HCT116 (cell line): Measurements from ENCODE around the gene FFAR3.

Source experiments
- CEBPB ChIP-seq: IDR thresholded peaks from 2 replicates; pipeline ENCODE4 v1.6.1; 2012; ENCODE audit warnings: low read depth
- ELF1 ChIP-seq: IDR thresholded peaks from 2 replicates; pipeline ENCODE4 v1.6.1; 2012; ENCODE audit warnings: low read depth, borderline replicate concordance
- EZH2 ChIP-seq: fragments of 200-600 bp; sonication (generic); IDR thresholded peaks from 2 replicates; pipeline ENCODE4 v1.6.1; 2017; ENCODE audit warnings: antibody characterized with exemption, mixed run types
- EZH2phosphoT487 ChIP-seq: fragments of 200-600 bp; IDR thresholded peaks from 2 replicates; pipeline ENCODE4 v1.6.1; 2018; ENCODE audit warnings: antibody characterized with exemption, borderline replicate concordance
- FOSL1 ChIP-seq: IDR thresholded peaks from 2 replicates; pipeline ENCODE4 v1.6.1; 2012; ENCODE audit warnings: low read depth
- JUND ChIP-seq: IDR thresholded peaks from 2 replicates; pipeline ENCODE4 v1.6.1; 2012
- POLR2A ChIP-seq: IDR thresholded peaks from 2 replicates; pipeline ENCODE4 v1.7.0; 2011; ENCODE audit warnings: borderline replicate concordance; ENCODE audit not compliant: insufficient read depth, insufficient read length; ENCODE audit errors: extremely low read depth
- POLR2AphosphoS5 ChIP-seq: IDR thresholded peaks from 2 replicates; pipeline ENCODE4 v1.6.1; 2011; ENCODE audit warnings: mild to moderate bottlenecking, low read depth, low read length, moderate library complexity
- SIN3A ChIP-seq: IDR thresholded peaks from 2 replicates; pipeline ENCODE4 v1.6.1; 2012; ENCODE audit warnings: low read depth
- ZFX ChIP-seq: fragments of 450-650 bp; IDR thresholded peaks from 2 replicates; pipeline ENCODE4 v1.6.1; 2017
- TF ChIP-seq, protein P1 (sequence below), 3 experiments: fragments of 200-600 bp in 1 of 3; sonication (generic) in 1 of 3; IDR thresholded peaks in 2 of 3; conservative IDR thresholded peaks in 1 of 3; 2 replicates each; pipeline ENCODE4 v1.5.1; 2012 to 2017; ENCODE audit warnings: low read depth in 2 of 3, low read length in 2 of 3, antibody characterized with exemption in 1 of 3, borderline replicate concordance in 1 of 3, control low read depth in 1 of 3, mild to moderate bottlenecking in 1 of 3, mixed read lengths in 1 of 3, mixed run types in 1 of 3, moderate library complexity in 1 of 3; ENCODE audit not compliant: insufficient read depth in 1 of 3
- TF ChIP-seq, protein P2 (sequence below): IDR thresholded peaks from 2 replicates; pipeline ENCODE4 v1.6.1; 2012; ENCODE audit warnings: low read depth
- TF ChIP-seq, protein P3 (sequence below): IDR thresholded peaks from 2 replicates; pipeline ENCODE4 v1.6.1; 2012

DNA sequence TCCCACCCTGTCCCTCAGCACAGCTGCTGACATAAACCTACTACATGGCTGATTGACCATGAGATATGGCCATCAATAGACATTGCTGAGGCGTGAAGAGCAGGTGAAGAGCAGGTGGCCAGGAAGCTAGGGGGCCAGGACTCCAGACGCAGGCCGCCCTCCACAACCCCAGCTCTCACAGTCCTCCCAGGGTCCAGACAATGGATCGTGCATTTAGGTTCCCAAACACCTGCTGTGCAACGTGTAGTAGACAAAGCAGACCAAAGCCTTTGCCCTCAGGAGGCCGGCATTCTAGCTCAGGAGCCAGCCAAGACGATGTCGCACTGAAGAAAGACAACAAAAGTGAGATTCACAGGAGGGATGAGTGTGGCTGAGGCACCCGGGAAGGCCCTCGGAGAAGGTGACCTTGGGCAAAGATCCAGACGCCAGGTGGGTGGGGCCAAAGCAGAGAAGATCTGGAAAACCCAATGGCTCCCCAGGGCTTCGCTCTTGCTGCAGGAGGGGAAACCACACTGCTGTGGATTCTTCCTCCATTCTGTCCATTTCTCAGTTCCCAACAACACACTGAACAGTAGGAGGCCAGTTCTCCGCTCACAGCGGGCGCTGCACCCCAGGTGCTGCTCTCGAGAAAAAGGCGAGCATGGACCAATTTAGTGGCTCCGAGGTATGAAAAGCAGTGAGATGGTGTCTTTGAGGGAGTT lies 9.2 kb upstream of the FFAR3 start:
- no peak for TF ChIP-seq POLR2A
- TF ChIP-seq CEBPB = no peak
- TF ChIP-seq, protein P1, sequence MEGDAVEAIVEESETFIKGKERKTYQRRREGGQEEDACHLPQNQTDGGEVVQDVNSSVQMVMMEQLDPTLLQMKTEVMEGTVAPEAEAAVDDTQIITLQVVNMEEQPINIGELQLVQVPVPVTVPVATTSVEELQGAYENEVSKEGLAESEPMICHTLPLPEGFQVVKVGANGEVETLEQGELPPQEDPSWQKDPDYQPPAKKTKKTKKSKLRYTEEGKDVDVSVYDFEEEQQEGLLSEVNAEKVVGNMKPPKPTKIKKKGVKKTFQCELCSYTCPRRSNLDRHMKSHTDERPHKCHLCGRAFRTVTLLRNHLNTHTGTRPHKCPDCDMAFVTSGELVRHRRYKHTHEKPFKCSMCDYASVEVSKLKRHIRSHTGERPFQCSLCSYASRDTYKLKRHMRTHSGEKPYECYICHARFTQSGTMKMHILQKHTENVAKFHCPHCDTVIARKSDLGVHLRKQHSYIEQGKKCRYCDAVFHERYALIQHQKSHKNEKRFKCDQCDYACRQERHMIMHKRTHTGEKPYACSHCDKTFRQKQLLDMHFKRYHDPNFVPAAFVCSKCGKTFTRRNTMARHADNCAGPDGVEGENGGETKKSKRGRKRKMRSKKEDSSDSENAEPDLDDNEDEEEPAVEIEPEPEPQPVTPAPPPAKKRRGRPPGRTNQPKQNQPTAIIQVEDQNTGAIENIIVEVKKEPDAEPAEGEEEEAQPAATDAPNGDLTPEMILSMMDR (IDR thresholded peaks at IDR 0.05 in 2 of 3, conservative IDR thresholded peaks at IDR 0.05 in 1 of 3; ENCODE audit: borderline replicate concordance in 1 of 3, insufficient read depth in 1 of 3, low read depth in 2 of 3, low read length in 2 of 3) = no peak
- TF ChIP-seq, protein P2, sequence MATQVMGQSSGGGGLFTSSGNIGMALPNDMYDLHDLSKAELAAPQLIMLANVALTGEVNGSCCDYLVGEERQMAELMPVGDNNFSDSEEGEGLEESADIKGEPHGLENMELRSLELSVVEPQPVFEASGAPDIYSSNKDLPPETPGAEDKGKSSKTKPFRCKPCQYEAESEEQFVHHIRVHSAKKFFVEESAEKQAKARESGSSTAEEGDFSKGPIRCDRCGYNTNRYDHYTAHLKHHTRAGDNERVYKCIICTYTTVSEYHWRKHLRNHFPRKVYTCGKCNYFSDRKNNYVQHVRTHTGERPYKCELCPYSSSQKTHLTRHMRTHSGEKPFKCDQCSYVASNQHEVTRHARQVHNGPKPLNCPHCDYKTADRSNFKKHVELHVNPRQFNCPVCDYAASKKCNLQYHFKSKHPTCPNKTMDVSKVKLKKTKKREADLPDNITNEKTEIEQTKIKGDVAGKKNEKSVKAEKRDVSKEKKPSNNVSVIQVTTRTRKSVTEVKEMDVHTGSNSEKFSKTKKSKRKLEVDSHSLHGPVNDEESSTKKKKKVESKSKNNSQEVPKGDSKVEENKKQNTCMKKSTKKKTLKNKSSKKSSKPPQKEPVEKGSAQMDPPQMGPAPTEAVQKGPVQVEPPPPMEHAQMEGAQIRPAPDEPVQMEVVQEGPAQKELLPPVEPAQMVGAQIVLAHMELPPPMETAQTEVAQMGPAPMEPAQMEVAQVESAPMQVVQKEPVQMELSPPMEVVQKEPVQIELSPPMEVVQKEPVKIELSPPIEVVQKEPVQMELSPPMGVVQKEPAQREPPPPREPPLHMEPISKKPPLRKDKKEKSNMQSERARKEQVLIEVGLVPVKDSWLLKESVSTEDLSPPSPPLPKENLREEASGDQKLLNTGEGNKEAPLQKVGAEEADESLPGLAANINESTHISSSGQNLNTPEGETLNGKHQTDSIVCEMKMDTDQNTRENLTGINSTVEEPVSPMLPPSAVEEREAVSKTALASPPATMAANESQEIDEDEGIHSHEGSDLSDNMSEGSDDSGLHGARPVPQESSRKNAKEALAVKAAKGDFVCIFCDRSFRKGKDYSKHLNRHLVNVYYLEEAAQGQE = no peak
- no peak for TF ChIP-seq EZH2phosphoT487
- TF ChIP-seq EZH2 = no peak
- TF ChIP-seq SIN3A = no peak
- no peak for TF ChIP-seq FOSL1
- TF ChIP-seq ZFX = no peak
- no peak for TF ChIP-seq POLR2AphosphoS5
- TF ChIP-seq ELF1 = no peak
- TF ChIP-seq, protein P3, sequence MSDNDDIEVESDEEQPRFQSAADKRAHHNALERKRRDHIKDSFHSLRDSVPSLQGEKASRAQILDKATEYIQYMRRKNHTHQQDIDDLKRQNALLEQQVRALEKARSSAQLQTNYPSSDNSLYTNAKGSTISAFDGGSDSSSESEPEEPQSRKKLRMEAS = no peak
- TF ChIP-seq JUND = no peak
